H9 (cell line): Measurements from ENCODE around the gene RAB3IL1. TPM values are rescaled to one million over a fixed set of nuclear protein-coding genes. Genes with fewer than 3 reads are reported as not detected.

Experiments used
- DNase-seq: peaks from one replicate; pipeline ENCODE4 v3.0.0-alpha.2; 2017
- H2AFZ ChIP-seq: one replicate; pipeline ENCODE4 v1.6.1; 2013; ENCODE audit warnings: mild to moderate bottlenecking, low read length, control low read depth, moderate library complexity
- H2AK5ac ChIP-seq: 2 replicates; pipeline ENCODE4 v1.6.1; 2013; ENCODE audit warnings: low read length, control low read depth, mixed read lengths; ENCODE audit not compliant: insufficient read length
- H2BK120ac ChIP-seq: one replicate; pipeline ENCODE4 v1.6.1; 2013; ENCODE audit warnings: low read depth, mild to moderate bottlenecking, low read length, control low read depth, inconsistent platforms; ENCODE audit not compliant: poor library complexity, severe bottlenecking
- H2BK12ac ChIP-seq: 2 replicates; pipeline ENCODE4 v1.6.1; 2013; ENCODE audit warnings: low read length, control low read depth, mixed read lengths, low read depth; ENCODE audit not compliant: insufficient read length
- H2BK15ac ChIP-seq: 2 replicates; pipeline ENCODE4 v1.6.1; 2013; ENCODE audit warnings: low read depth, low read length, control low read depth
- H2BK20ac ChIP-seq: one replicate; pipeline ENCODE4 v1.6.1; 2013; ENCODE audit warnings: low read depth, mild to moderate bottlenecking, low read length, control low read depth, inconsistent platforms; ENCODE audit not compliant: poor library complexity, severe bottlenecking
- H2BK5ac ChIP-seq: 2 replicates; pipeline ENCODE4 v1.6.1; 2013; ENCODE audit warnings: low read length, control low read depth, mixed read lengths; ENCODE audit not compliant: insufficient read length
- H3K14ac ChIP-seq: 2 replicates; pipeline ENCODE4 v1.6.1; 2013; ENCODE audit warnings: low read length, control low read depth; ENCODE audit not compliant: insufficient read depth
- H3K18ac ChIP-seq: 2 replicates; pipeline ENCODE4 v1.6.1; 2013; ENCODE audit warnings: low read depth, mild to moderate bottlenecking, mixed read lengths, low read length, control low read depth; ENCODE audit not compliant: insufficient read length
- H3K23ac ChIP-seq: 2 replicates; pipeline ENCODE4 v1.6.1; 2013; ENCODE audit warnings: low read length, control low read depth, mixed read lengths, low read depth; ENCODE audit not compliant: insufficient read length
- H3K23me2 ChIP-seq: 2 replicates; pipeline ENCODE4 v1.6.1; 2013; ENCODE audit warnings: low read depth, mild to moderate bottlenecking, mixed read lengths, low read length, control low read depth; ENCODE audit not compliant: insufficient read length, poor library complexity, severe bottlenecking
- H3K27ac ChIP-seq: 2 replicates; pipeline ENCODE4 v1.5.1; 2013; ENCODE audit warnings: low read length, control low read depth, mixed read lengths, low read depth; ENCODE audit not compliant: insufficient read length
- H3K27me3 ChIP-seq: 2 replicates; pipeline ENCODE4 v1.6.1; 2013; ENCODE audit warnings: low read length, control low read depth, inconsistent platforms; ENCODE audit not compliant: insufficient read depth
- H3K4ac ChIP-seq: 2 replicates; pipeline ENCODE4 v1.6.1; 2013; ENCODE audit warnings: low read depth, mild to moderate bottlenecking, control low read depth, inconsistent platforms, low read length, moderate library complexity
- H3K4me1 ChIP-seq: 2 replicates; pipeline ENCODE4 v1.6.1; 2013; ENCODE audit warnings: low read length, control low read depth, inconsistent platforms; ENCODE audit not compliant: insufficient read depth
- H3K4me2 ChIP-seq: 2 replicates; pipeline ENCODE4 v1.6.1; 2013; ENCODE audit warnings: low read length, control low read depth, mixed read lengths; ENCODE audit not compliant: insufficient read length, insufficient read depth
- H3K56ac ChIP-seq: 2 replicates; pipeline ENCODE4 v1.6.1; 2013; ENCODE audit warnings: low read depth, mild to moderate bottlenecking, mixed read lengths, low read length, control low read depth; ENCODE audit not compliant: insufficient read length
- H3K79me1 ChIP-seq: 2 replicates; pipeline ENCODE4 v1.6.1; 2013; ENCODE audit warnings: low read depth, mild to moderate bottlenecking, moderate library complexity, low read length, control low read depth, inconsistent platforms; ENCODE audit not compliant: insufficient read depth, poor library complexity, severe bottlenecking
- H3K79me2 ChIP-seq: 2 replicates; pipeline ENCODE4 v1.6.1; 2013; ENCODE audit warnings: low read length, control low read depth, inconsistent platforms; ENCODE audit not compliant: insufficient read depth
- H3K9ac ChIP-seq: 2 replicates; pipeline ENCODE4 v1.6.1; 2013; ENCODE audit warnings: low read length, control low read depth, mixed read lengths; ENCODE audit not compliant: insufficient read length; ENCODE audit errors: extremely low read depth
- H3K9me3 ChIP-seq: one replicate; pipeline ENCODE4 v1.6.1; 2013; ENCODE audit warnings: low read depth, low read length, inconsistent platforms; ENCODE audit not compliant: control insufficient read depth
- H3T11ph ChIP-seq: one replicate; pipeline ENCODE4 v1.6.1; 2013; ENCODE audit warnings: mild to moderate bottlenecking, low read length, control low read depth, inconsistent platforms
- H4K20me1 ChIP-seq: one replicate; pipeline ENCODE4 v1.6.1; 2013; ENCODE audit not compliant: control insufficient read depth, insufficient read length, insufficient read depth
- H4K5ac ChIP-seq: 2 replicates; pipeline ENCODE4 v1.6.1; 2013; ENCODE audit warnings: low read depth, mild to moderate bottlenecking, mixed read lengths, low read length, control low read depth; ENCODE audit not compliant: insufficient read length
- H4K8ac ChIP-seq: replicated peaks from 2 replicates; pipeline ENCODE4 v1.6.1; 2013; ENCODE audit warnings: low read length, control low read depth, mixed read lengths, low read depth; ENCODE audit not compliant: insufficient read length
- H4K91ac ChIP-seq: 2 replicates; pipeline ENCODE4 v1.6.1; 2013; ENCODE audit warnings: low read depth, mild to moderate bottlenecking, moderate library complexity, mixed read lengths, low read length, control low read depth; ENCODE audit not compliant: insufficient read length
- H3K27ac Mint-ChIP-seq, 3 experiments: 2 replicates in 2 of 3; 3 replicates in 1 of 3; pipeline ENCODE4 v1.8.0; 2020 to 2021; ENCODE audit warnings: mixed read lengths in 3 of 3, mild to moderate bottlenecking in 1 of 3, moderate library complexity in 1 of 3
- H3K27me3 Mint-ChIP-seq: 2 replicates; pipeline ENCODE4 v1.8.0; 2021; ENCODE audit warnings: low read depth, mild to moderate bottlenecking, moderate library complexity, mixed read lengths
- H3K36me3 Mint-ChIP-seq, 3 experiments: 2 replicates in 2 of 3; 3 replicates in 1 of 3; pipeline ENCODE4 v1.8.0; 2020 to 2021; ENCODE audit warnings: low read depth in 3 of 3, mixed read lengths in 3 of 3; ENCODE audit not compliant: insufficient read depth in 1 of 3
- H3K4me1 Mint-ChIP-seq, 2 experiments: 2 replicates each; pipeline ENCODE4 v1.8.0; 2020; ENCODE audit warnings: mixed read lengths in 2 of 2
- H3K4me3 Mint-ChIP-seq, 2 experiments: 2 replicates in 1 of 2; 3 replicates in 1 of 2; pipeline ENCODE4 v1.8.0; 2020 to 2021; ENCODE audit warnings: mild to moderate bottlenecking in 2 of 2, mixed read lengths in 2 of 2, moderate library complexity in 1 of 2
- H3K9me3 Mint-ChIP-seq, 2 experiments: 2 replicates in 1 of 2; 3 replicates in 1 of 2; pipeline ENCODE4 v1.8.0; 2020; ENCODE audit warnings: mild to moderate bottlenecking in 2 of 2, mixed read lengths in 2 of 2, moderate library complexity in 1 of 2
- WGBS: extraction: QIAGEN DNeasy Blood & Tissue Kit; methylation state at CpG from one replicate; pipeline ENCODE4 v1.1.7; 2013; ENCODE audit warnings: missing lambda C conversion rate, low lambda C conversion rate, mixed read lengths; ENCODE audit not compliant: insufficient read length; ENCODE audit errors: extremely low coverage; 5-methylcytosine and 5-hydroxymethylcytosine counted together
- total RNA-seq: library from RNA; stranded (reverse); gene quantifications from 2 replicates; pipeline ENCODE4 v1.2.1, GENCODE V29; 2021
- TF ChIP-seq, protein P1 (sequence below): fragments of 200-600 bp; sonication (generic); conservative IDR thresholded peaks from 3 replicates; pipeline ENCODE4 v1.8.0; 2021; ENCODE audit warnings: antibody characterized with exemption, mild to moderate bottlenecking

The RAB3IL1 gene
- total RNA-seq, 1 experiment from 2014 or later = 2.4 TPM

DNA sequence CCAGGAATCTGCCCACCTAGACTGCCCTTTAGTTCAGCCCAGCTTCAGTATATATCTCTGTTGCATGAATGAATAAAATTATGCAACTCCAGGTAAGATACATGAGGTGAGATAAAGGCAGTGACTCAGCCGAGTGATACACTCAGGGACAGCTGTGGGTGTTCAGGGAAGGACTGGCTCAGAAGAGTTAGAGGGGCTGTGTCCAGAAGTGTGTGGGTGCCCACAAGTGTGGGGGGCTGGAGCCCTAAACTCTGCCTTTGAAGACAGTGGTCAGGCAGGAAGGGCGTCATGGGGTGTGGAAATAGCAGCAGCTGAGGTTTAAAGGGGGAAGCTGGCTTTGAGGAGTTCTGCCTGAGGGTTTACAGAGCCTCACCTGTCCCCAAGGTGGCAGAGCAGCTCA, 41.7 kb upstream of the RAB3IL1 start:
- Histone ChIP-seq H3K14ac (no peak overlapping the region), H2BK15ac (no peak overlapping the region), H3K23me2 (peaks cover 8% of the 10 kb centered on the region), H3K4me1 (no peaks in the 10 kb centered on the region), H3K4me2 (no peak overlapping the region), H3K27ac (no peak overlapping the region), H3K27me3 (no peaks in the 10 kb centered on the region), H3K79me1 (no peaks in the 10 kb centered on the region), H2BK5ac (no peak overlapping the region), H3K4ac (no peak overlapping the region), H4K91ac (no peak overlapping the region), H3K18ac (no peak overlapping the region), H4K8ac (no peak overlapping the region), H2AK5ac (no peak overlapping the region), H3K56ac (no peak overlapping the region), H2BK20ac (no peak overlapping the region), H2BK12ac (no peak overlapping the region), H3K9ac (no peak overlapping the region), H2AFZ (no peak overlapping the region), H2BK120ac (no peak overlapping the region), H3T11ph (no peak overlapping the region), H3K23ac (no peak overlapping the region), H4K5ac (no peak overlapping the region), H3K9me3 (no peaks in the 10 kb centered on the region), H4K20me1 (no peaks in the 10 kb centered on the region), H3K79me2 (no peaks in the 10 kb centered on the region)
- H3K4me3 Mint-ChIP-seq = no peak overlapping the region
- peak; percentile 32 for DNase-seq
- H3K4me1 Mint-ChIP-seq = peaks cover 0 to 10% of the 10 kb centered on the region in 2 experiments; a peak in 1 of 4 replicates
- H3K36me3 Mint-ChIP-seq = peaks cover 9 to 16% (median 10%) of the 10 kb centered on the region in 3 experiments
- no peaks in the 10 kb centered on the region; a peak in 1 of 5 replicates for H3K9me3 Mint-ChIP-seq
- peaks cover 26% of the 10 kb centered on the region for H3K27me3 Mint-ChIP-seq
- no CpG with 5 or more reads among the region's 2 CpGs for WGBS
- TF ChIP-seq, protein P1, sequence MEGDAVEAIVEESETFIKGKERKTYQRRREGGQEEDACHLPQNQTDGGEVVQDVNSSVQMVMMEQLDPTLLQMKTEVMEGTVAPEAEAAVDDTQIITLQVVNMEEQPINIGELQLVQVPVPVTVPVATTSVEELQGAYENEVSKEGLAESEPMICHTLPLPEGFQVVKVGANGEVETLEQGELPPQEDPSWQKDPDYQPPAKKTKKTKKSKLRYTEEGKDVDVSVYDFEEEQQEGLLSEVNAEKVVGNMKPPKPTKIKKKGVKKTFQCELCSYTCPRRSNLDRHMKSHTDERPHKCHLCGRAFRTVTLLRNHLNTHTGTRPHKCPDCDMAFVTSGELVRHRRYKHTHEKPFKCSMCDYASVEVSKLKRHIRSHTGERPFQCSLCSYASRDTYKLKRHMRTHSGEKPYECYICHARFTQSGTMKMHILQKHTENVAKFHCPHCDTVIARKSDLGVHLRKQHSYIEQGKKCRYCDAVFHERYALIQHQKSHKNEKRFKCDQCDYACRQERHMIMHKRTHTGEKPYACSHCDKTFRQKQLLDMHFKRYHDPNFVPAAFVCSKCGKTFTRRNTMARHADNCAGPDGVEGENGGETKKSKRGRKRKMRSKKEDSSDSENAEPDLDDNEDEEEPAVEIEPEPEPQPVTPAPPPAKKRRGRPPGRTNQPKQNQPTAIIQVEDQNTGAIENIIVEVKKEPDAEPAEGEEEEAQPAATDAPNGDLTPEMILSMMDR = peak; percentile 19; the same call in 1 of the 3 replicates
- H3K27ac Mint-ChIP-seq = no peak overlapping the region
